Hematopoietic multipotent progenitor cell treated with erythropoietin and hydrocortisone succinate and interleukin-3 and kit ligand, for 15 days (in vitro differentiated cells): ENCODE data around the gene MACF1.
"Not testable (repeated sequence)": the region's sequence is repeated elsewhere in the genome, so short reads cannot be mapped to it uniquely, and the experiment has no call there.

Source experiments
- DNase-seq: peaks from one replicate; pipeline ENCODE4 v3.0.0-alpha.2; 2015; ENCODE audit warnings: low spot score

The MACF1 gene

DNA sequence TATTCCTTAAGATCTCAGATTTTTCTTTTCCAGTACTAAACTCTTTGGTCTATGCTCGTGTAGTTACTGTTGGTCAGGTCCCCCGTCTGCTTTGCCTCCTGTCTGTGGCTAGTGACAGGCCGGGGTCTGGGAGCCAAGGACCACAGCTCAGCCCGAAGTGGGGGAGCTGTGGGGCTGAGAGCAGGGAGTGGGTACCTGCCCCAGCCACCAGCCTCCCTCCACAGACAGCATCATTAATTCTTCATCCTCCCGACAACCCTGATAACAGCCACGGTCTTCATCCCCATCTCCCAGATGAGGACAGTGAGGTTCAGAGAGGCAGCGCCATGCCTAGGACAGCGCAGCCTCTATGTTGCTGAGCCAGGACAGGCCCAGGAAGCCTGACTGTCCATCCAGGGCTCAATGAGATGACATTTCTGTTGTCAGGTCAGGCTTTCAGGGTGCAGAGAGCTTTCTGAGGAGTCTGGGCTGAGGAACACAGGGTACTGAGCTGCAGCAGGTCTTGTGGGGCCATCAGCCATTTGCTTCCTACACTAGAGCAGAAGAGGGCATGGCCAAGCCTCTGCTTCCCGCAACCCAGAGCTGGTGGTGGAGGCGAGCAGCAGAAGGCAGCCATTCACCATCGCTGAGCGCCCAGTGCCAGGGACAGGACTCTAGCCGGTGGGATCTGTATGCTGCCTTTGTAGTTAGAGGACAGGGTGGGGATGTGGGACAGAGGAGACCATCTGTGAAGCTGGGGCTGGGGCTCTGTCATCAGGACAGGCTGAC lies 288.7 kb downstream of the MACF1 start:
- not testable (repeated sequence) for DNase-seq

DNA sequence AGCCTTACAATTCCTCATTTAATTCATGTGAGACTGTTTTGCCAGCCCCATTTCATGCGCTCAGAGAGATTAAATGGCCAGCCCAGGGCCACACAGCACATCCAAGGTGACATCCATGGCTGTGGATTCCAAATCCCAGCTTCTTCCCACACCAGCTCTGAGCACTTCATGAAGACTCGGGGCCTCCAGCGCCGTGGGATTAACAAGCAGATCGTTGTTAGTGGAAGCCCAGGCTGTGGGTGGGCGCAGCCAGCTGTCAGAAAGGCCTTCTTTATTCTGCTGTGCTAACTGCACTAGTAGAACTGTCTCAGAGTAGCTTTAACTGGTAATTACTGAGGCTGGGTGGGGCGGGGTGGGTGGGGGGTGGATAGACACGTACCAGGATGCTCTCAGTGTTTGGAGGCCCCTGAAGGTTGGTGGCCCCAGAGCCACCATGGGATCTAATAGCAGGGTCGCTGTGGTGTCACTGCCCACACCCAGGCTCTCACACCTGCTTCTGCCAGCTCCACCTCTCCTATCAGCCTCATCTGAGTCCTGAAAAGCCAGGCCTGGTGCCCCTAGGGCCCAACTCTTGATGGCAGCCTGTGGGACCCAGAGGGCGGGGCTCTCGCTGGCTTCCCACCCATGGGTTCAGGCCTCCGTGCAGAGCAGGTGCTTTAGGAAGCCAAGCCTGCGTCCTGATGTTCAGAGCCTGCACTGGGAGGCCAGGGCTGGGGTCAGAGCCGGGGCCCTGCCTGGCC lies 290.3 kb downstream of the MACF1 start:
- DNase-seq = no peak

- not testable (repeated sequence) for DNase-seq
Observed at GRCh38 chr1:39496520-39496919, 292.0 kb downstream of the MACF1 start.

GRCh38 chr1:39497585-39497984 lies 293.1 kb downstream of the MACF1 start:
- no peak for DNase-seq

DNA sequence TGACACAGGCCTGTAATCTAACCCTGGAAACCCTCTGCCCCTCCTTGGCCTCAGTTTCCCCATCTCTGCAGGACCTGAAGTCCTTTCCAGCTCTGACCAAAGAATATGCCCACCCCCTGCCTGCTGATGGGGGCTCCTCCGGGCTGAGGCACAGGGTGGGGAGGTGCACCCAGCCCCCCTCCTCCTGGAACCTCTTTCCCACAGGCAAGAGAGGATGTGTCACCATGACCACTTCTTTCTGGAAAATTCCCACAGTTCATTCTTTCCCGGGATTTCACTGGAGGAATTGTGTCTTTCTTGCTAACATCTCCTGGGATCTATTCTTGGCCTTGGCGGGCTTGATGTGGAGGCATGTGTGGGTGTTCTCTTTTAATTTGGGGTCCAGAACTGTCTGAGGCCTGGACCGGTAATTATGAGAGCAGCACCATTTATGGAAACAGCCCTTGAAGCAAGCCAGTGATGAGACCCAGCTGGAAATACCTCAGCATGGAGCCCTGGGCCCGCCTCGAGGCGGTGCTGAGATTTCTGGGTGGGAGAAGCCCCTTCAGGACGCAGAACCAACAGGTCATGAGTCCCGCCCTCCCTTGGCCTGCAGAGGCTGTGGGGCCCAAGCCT lies 293.7 kb downstream of the MACF1 start:
- DNase-seq = not testable (repeated sequence)

GRCh38 chr1:39498821-39499220 lies 294.3 kb downstream of the MACF1 start:
- not testable (repeated sequence) for DNase-seq

DNA sequence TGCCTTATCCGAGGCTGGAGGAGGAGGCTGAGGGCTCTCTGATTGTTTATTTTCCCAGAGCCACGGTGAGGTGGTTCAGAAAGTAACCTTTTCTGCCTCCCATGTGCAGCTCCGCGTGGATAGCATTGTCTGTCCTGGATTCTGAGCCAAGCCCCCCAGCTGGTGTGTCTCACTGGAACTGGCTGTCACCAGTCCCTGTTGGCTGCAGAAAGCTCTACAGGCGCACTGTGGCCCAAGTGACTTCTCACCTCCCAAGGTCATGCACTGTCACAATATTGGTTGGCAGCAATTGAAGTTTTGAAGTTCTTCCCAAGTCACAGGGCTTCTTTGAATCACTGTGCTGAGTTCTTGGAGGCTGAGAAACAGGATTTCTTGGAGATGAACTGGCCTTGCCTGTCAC lies 295.2 kb downstream of the MACF1 start:
- DNase-seq = no peak

DNA sequence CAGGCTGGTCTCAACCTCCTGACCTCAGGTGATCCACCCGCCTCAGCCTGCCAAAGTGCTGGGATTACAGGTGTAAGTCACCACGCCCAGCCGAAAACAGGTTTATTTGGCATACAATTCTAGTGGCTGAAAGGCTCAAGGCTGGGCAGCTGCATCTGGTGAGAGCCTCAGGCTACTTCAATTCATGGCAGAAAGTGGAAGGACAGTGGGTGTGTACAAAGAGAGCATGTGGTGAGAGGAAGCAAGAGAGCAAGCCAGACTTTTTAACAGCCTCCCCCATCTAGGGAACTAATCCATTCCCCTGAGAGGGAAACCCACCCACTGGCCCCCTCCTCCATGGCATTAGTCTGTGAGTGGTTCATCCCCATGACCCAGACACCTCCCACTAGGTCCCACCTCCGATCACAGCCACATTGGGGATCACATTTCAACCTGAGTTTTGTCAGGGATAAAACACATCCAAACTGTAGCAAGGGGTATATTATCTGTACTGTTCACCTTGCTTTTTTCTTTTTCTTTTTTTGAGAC lies 296.4 kb downstream of the MACF1 start:
- no peak for DNase-seq

DNA sequence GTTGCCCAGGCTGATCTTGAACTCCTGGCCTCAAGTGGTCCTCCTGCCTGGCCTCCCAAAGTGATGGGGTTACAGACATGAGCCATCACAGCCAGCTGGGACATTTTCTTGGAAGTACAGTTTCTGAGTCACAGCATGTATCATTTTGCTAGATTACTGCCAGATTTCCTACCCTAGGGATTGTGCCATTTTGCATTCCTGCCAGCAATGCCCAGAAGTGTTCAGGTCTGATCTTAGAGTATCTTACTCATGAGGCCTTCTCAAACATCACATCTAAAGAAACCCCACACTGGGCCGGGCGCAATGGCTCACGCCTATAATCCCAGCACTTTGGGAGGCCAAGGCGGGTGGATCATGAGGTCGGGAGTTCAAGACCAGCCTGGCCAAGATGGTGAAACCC lies 297.2 kb downstream of the MACF1 start:
- no peak for DNase-seq

DNA sequence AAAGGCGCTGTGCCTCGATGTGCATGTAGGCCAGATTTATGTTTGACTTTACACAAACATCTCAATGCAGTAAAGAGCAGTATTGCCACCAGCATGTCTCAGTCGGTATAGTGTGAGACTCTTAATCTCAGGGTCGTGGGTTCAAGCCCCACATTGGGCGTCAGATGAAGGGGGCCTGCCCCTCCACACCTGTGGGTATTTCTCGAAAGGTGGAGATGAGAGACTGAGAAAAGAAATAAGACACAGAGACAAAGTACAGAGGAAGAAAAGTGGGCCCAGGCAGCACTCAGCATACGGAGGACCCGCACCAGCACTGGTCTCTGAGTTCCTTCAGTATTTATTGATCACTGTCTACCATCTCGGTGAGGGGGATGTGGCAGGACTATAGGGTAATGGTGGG lies 299.9 kb downstream of the MACF1 start:
- not testable (repeated sequence) for DNase-seq

GRCh38 chr1:39505289-39505688 lies 300.8 kb downstream of the MACF1 start:
- no peak for DNase-seq

DNA sequence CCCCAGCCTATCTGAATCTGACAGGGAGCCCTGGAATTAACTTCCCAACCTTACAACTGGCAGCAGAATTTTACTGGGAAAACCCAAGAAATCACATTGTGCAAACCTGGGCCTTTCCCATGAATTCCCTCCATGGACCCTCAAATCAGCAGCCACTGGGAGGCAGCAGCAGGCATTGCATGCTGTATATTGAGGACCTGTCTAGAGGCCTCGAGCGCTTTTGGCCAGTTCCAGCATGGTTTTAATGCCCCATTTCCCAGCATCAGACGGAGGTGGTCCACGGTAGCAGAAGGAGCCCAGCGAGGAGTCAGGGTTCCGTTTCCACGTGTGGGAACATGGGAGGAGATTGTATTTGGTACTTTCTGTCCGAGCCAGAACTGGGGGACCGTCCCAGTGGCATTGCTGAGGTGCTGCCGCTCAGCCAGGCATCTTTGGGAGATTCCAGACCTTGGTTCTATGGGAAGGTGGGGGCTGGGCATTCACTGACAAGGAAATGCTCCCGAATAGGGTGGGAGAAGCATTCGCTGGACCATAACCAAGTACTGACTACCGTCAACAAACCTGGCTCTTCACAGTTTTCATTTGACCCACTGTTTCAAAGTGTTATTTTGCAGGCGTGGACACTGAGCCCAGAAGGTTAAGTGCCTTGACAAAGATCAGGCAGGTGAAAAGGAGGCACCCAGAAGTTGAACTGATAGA lies 302.9 kb downstream of the MACF1 start:
- no peak for DNase-seq

DNA sequence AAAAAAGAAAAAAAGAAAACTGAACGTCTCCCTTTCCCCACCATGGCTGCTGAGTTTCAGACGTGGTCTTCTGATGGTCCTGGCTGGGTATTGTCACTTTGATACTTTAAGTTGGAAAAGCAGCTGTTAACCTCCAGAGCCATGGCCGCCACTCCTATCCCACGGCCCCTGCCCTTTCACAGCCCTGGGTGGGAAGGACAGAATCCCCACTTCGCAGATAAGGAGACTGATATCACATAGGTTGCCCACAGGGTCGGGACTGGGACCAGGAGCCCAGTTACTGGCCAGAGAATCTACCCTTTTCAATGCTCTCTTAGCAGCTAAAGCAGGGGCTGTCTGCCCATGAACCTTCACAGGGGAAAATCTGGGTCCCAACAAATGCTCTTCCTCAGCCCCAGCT lies 303.8 kb downstream of the MACF1 start:
- DNase-seq = no peak

DNA sequence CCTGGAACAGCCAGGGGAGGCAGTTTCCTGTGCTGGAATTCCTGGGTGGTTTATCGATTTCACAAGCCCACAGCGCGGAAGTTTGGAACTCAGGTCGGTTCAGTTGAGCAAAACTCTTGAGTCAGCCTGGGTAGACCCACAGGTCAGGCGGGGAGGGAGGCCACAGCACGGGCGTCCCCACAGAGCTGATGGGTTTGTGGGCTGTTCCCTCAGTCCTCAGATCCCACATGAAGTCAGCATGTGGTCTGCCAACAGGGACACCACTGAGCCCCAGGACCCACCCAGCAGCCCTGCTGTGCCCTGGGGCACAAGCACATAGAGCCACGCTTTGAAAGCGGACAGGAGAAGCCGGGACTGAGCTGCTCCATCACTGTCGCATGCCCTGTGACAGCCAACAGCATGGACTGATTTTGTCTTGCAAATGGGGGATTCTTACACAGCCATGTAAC lies 304.4 kb downstream of the MACF1 start:
- DNase-seq = no peak

GRCh38 chr1:39509360-39510009 lies 305.0 kb downstream of the MACF1 start:
- DNase-seq = no peak

DNA sequence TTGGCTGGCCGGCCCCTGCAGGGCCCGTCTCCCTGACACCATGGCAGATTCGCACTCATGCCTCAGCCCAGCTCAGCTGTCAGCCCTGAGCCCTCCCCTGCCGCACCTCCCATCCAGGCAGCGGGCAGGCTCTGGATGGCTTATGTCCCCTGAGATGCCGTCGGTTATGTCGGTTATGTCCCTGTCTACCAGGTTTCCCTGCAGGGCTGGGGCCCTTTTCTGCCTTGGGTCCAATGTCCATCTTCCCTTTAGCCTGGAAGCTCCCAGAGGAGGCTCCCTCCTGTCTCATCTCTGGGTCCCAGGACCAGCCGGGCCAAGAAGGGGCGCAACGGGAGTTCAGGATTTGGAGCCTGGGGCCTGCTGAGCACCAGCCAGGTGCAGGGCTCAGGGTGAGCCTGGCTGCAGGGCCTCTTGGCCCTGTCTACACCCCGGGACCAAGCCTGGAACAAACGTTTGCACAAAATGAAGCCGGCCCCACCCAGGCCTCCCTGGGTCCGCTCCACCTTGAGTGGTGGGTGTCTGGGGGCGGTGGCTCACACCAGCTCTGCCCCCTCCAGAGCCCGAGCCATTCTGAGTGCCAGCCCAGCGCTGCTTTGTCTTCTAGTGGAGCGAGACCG lies 306.2 kb downstream of the MACF1 start:
- DNase-seq = not testable (repeated sequence)

DNA sequence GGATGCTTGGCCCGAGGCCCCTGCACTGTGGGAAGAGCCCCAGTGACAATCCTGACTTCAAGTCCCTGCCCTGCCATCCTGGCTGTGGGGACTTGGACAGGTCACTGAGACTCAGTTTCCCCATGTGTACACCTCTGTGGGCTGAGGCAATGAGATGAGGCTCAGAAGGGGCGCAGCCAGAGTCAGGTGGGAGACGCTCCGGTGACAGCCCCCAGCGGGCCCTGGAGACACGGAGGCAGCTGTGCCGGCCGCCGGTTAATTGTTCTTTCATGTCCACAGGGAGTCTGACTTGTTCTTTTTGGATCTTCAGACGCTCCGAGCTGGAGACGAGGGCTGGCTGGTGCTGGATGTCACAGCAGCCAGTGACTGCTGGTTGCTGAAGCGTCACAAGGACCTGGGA lies 307.0 kb downstream of the MACF1 start:
- DNase-seq = not testable (repeated sequence)

DNA sequence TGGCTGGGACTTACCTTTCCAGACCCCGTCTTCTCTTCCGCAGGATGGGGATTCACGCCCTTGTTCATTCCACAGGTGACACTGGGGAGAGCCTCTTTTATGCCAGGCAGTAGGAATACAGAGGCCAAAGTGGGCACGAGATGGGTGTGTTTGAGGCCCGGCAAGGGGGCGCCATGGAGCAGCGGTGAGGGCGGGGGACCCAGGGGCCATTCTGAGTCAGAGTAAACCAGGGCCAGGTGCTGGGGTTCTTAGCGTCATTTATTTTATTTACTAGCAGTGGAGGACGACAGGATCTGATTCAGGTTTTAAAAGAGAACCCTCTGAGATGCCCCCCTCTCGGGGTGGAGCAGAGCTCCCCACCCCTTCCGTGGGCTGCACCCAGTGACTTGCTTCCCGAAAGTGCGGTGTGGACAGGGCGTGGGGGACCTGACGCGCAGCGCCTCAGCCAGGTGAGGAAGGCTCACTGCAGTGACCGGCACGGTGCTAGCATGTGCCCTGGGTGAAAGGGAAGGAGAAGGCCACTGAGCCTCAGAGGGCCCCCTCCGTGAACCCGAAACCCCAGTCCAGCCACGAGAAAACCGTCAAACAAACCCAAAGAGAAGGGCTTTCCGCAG lies 307.8 kb downstream of the MACF1 start:
- DNase-seq = not testable (repeated sequence)

- not testable (repeated sequence) for DNase-seq
Observed at GRCh38 chr1:39514710-39515124, 310.2 kb downstream of the MACF1 start.
